A375 (cell line): ENCODE results near the gene JTB. TPM values are rescaled to one million over a fixed set of nuclear protein-coding genes. Genes with fewer than 3 reads are reported as not detected.

ENCODE experiments used
- small RNA-seq: library from RNA; depleted of rRNA; stranded (forward); fragments of <200 nt; gene quantifications from one replicate; pipeline ENCODE3, GENCODE V24; 2014
- total RNA-seq: library from RNA; depleted of rRNA; stranded (reverse); fragments of >200 nt; shearing (Covaris generic); gene quantifications from 2 replicates; pipeline ENCODE4 v1.2.3, GENCODE V29; 2014; rRNA removed

Gene JTB
- total RNA-seq = 219 and 221 TPM in 2 replicates

DNA sequence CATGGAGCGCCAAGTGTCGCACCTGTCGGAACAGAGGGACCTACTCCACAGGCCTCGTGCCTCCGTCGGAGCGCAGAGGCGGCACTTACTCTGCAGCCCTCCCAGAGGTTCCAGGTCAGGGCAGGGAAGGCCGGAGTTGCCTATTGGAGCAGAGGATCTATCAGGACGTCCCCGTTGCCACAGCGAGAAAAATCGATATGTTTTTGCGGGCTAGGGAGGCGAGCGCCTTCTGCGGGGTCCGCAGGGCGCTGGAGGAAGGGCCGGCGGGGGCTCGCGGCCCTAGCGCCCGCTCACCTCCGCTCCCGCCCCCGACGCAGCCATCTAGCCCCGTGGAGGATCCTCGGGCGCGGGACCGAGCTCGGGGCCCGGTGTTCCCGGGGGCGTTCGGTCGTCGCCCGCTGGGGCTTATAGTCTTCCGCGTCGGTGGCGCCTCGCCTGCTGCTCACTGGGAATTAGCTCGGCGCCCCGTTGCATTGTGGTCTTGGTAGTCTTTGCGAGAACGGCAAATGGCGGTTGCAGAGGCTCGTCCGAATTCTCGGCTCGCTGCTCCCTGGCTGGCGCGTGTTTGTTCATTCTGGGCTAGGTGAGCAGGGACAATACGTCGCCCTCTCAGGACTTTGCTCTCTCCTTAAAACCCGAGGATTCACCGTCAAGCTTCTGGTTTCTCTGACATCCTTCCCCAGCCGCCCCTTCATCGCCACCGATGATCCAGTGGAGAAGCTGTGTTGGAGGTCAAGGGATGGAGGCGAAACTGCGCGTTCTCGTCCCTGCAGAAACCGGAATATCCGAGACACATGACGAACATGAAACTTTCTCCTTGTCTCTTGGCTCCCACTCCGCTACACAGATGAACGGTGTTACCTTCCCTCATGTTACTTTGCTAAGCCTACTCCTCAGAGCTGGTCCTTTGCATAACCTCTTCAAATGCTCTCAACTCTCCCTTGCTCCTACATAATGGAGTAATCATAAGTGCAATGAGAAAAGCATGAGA lies at the start of gene JTB:
Gene JTB, minus strand, starts transcription at position 425 of the 991 bp plus-strand sequence. Its CDS starts 422 bp downstream, at position 3.

DNA sequence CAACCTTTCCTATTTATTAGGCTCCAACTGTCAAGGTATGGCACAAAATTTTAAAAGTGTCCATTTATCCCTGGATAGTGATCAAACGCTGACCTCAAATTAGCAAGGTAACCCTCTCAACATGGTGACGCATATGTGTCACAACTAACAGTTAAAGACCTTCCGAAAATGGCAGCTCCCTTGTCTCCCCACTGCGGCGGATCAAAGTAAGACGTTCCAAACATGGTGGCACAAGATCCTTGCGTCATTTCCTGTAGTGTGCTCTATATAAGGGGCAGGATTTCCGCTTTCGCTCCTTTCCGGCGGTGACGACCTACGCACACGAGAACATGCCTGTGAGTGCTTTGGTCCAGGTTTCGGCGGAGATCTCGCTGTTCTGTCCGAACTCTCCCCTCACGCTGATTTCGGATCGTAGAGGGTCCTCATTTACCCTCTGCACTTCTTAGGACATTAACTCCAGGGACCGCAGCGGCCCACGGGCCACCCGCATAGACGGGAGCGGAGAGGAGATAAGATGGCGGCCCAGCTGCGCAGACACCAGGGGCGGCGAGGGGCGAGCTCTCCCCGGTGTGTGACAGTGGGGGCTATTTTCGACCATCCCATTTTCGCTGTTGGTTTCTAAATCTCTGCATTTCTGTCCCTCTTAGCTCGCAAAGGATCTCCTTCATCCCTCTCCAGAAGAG lies 13.1 kb upstream of the JTB start, which contains the start of gene RPS27:
Gene RPS27, plus strand, starts transcription at position 295 of the 683 bp plus-strand sequence. Its CDS starts 35 bp downstream, at position 330.

DNA sequence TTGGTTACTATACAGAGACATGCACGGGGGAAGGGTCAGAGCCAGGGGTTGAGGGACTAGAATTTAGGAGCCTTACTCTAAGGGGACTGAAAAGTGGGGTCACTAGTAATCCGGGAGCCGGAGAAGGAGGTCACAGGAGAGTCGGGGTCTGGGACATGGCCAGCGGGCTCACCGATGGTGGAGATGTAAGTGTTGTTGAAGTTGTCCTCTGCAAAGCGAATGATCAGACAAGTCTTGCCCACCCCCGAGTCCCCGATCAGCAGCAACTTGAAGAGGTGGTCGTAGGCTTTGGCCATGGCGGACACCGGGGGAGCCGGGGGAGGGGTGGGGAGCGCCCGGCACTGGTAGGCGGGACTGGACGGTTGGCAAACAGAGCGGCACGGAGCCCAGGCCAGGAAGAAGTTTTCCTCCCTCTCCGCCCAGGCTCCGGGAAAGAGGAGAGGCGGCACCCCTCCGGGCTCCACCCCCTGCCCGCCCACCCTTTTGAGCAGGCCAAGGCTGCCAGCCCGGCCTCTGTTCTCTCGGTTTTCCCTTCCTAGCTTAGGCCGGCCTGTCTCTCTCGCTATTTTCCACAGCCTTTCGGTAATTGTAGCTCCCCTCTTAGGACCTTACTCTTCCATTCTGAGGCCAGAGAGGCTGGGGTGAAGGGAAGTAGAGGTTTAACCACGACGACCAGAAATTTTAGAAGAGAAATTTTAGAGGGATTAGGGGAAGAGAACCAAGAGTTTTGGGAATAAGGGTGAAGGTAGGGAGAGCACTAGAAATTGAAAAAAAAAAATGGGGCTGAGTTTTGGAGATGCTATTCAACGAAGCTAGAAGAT lies 8.7 kb upstream of the JTB start, which contains the start of gene RAB13:
Gene RAB13, minus strand, starts transcription at position 399 of the 821 bp plus-strand sequence. Its CDS starts 103 bp downstream, at position 296.

DNA sequence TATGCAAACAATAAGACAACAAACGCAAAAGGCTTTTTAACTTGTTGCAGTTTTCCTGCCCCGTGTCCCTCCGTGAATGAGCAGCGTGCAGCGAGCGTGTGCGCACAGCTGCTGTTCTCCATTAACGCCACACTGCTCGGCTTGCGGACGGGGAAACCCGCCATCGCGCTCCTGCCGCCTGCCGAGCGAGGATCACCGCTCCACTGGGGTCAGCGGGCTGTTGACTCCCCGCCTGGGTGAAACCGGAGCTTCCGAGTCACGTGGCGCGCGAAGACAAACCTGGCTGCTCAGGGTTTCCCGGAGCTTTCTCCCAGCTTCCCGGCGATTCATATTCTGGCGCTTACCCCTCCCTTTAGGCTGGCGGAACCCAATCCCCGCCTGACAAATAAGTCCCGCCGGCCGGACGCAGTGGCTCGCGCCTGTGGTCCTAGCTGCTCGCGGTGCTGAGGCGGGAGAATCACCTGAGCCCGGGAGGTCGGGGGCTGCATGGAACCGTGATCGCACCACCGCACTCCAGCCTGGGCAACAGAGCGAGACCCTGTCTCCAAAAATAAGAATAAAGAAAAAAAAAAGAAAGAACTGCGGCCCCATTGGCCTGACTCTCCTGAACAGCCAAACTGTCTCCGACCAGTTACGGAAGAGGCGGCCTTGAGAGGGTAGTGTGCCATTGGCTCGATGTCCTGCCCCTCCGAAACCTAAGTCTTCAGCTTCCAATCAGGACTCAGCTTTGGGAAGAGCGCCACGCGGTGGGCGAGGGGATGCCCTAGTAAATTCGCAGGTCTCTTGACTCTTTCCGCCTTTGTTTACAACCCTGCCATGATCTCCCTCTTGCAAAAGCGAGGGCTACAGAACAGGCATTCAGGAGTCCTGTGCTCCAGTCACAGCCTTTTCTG lies 10.1 kb downstream of the JTB start, which contains the start of gene CREB3L4:
Gene CREB3L4, plus strand, starts transcription at position 796 of the 893 bp plus-strand sequence. CDS start 624 bp downstream, outside the sequence.

DNA sequence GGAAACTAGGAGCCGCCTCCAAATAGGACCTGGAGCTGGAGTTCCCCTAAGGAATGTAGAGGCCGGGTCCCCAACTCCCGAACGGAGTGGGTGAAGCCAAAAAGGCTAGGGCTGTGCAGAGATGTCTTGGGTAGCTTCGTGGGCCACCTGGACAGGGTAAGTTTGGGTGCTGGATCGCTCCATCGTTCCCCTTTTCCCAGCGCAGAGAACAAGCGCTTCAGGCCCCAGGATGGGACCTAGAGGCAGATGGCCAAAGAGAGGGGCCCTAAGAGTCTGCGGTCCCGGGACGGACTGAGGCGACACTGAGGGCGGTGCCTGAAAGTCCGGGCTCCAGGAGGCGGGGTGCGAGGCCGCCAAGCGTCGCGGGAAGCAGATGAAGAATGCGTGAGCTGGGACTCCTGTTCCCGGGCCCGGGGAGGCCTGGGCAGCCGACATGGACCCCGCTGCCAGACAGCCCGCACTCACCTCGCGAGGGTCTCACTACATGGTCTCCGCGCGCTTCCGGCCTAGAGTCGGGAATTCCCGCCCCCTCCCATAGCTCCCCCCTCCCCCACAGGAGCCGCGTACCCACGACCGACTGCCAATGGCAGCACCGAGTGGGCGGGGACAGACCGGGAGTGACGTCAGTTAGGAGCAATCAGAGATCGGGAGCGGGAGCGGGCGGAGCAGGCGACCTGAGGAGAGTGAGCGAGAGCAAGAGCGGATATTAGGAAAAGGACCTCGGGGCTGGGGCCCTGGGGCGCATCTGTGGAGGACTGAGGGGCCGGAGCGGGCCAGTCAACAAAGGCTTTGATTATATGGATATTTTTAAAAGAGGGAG lies 14.2 kb downstream of the JTB start, which contains the start of gene SLC39A1:
Gene SLC39A1, minus strand, starts transcription at position 508 of the 820 bp plus-strand sequence. CDS start 822 bp downstream, outside the sequence.

DNA sequence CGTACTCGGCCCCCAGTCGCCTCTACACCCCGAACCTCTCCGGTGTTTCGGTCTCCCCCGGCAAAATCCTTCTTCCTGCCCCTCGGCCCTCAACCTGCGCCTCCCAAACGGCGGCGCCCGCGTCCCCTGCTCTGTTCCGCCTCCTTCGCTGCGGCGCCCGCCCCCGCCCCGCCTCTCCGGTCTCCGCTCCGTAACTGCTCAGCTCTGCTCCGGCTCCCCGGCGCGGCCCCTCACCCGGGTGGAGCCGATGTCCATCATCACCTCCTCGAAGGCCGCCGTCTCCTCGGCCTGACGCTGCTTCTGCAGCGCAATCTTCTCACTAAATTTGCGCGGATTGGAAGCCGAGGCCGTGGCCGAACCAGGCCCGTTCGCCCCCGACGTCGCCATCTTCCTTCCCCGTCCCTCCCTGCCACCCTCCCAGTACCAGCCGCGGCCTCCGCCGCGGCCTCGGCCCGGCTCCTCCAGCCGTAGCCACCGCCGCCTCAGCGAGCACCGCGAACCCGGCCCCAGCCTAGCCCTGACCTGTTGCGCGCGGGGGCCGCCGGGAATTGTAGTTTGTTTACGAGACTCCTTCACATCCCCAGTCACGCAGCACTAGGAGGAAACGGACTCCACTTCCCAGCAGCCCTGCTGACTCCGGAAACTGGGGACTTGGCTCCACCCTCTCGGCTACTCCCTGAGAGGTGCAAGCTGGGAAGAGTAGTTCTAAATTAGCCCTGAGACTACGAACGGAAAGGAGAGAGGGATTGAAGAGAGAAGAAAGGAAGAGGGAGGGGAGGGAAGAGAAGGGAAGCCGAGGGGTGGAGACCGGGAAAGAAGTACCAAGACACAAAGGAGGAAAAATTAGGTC lies 19.1 kb downstream of the JTB start, which contains the start of gene CRTC2:
Gene CRTC2, minus strand, starts transcription at position 502 of the 850 bp plus-strand sequence. Its CDS starts 115 bp downstream, at position 387.

DNA sequence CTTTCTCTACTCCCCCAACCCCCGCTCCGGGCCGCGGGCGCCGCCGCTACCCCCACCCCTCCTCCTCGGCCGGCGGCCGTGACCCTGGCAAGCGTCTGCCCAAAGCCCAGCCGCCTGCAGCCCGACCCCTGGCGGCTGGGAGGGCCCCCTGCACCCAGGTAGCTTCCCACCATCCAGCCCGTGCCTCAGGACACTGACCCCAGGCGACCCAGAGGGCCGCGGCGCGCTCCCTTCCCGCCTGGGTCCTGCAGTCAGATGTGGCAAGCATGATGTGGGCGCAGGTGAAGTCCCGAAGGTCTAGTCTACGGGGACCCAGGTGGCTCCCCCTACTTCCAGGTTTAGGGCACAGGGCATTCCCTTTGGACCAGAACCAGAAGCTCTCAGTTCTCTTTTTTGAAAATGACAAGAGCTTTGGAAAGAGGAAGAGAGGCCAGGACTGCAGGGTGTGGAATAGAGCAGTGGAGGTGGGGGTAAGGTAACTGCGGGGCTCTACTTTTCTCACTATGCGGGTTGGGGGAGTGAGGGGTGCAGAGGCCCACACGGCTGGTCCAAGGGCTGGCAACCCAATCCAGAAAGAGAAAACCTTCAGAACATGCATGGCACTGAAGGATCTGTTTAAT lies 30.7 kb downstream of the JTB start, which contains the start of gene DENND4B:
Gene DENND4B, minus strand, starts transcription at position 97 of the 620 bp plus-strand sequence. CDS start 2,344 bp downstream, outside the sequence.

Small RNA genes within 50 kb of the gene (small RNA-seq; reads per million reads assigned to genes)
- not detected for gene MIR6737

Other genes starting within 250 kb of the JTB start
- gene INTS3, start 249.6 kb downstream of the JTB start, total RNA-seq = 37.6 and 41.5 TPM in 2 replicates
- gene SLC27A3, start 202.3 kb downstream of the JTB start, total RNA-seq = 10.2 and 14.5 TPM in 2 replicates
- 9.7 and 11.2 TPM in 2 replicates for gene GATAD2B, start 54.7 kb downstream of the JTB start, total RNA-seq
- gene DENND4B, start 31.0 kb downstream of the JTB start, total RNA-seq = 34.9 and 35.8 TPM in 2 replicates
- 24.2 and 79.5 TPM in 2 replicates for gene CRTC2, start 19.1 kb downstream of the JTB start, total RNA-seq
- 180 and 181 TPM in 2 replicates for gene SLC39A1, start 14.1 kb downstream of the JTB start, total RNA-seq
- gene CREB3L4, start 9.8 kb downstream of the JTB start, total RNA-seq = 22.7 and 28.3 TPM in 2 replicates
- 76.3 and 82.2 TPM in 2 replicates for gene RAB13, start 8.7 kb upstream of the JTB start, total RNA-seq
- gene RPS27, start 13.1 kb upstream of the JTB start, total RNA-seq = 4,591 and 4,593 TPM in 2 replicates
- gene NUP210L, start 177.4 kb upstream of the JTB start, total RNA-seq = 0.08 TPM in 1 of 2 replicates, not detected in the other
- gene TPM3, start 214.4 kb upstream of the JTB start, total RNA-seq = 590 and 822 TPM in 2 replicates
- not detected in 2 replicates for gene CFAP141, start 228.7 kb upstream of the JTB start, total RNA-seq
- gene UBAP2L, start 243.3 kb upstream of the JTB start, total RNA-seq = 170 and 193 TPM in 2 replicates